Endothelial cell of umbilical vein (primary cell): ENCODE data around the gene ZPLD1. TPM values are rescaled to one million over a fixed set of nuclear protein-coding genes. Genes with fewer than 3 reads are reported as not detected.

Source experiments
- BruUV-seq: library from RNA; stranded (reverse); fragments of 400-500 nt; replicated peaks from 2 replicates; lab custom pipeline; 2021; lab: Mats Ljungman, UMichigan
- CTCF ChIA-PET: fragments of 300-600, 350-600 bp; sonication (Branson Sonifier 250); formaldehyde crosslinking; loops from one replicate; lab custom pipeline; 2021; ENCODE audit warnings: antibody characterized with exemption, inconsistent platforms; lab: Charles Lee
- POLR2A ChIA-PET: fragments of 300-600, 350-600 bp; sonication (Branson Sonifier 250); formaldehyde crosslinking; loops from one replicate; lab custom pipeline; 2021; ENCODE audit warnings: antibody characterized with exemption, inconsistent platforms; lab: Charles Lee
- DNase-seq: peaks from one replicate; pipeline ENCODE4 v3.0.0-alpha.2; 2011; ENCODE audit warnings: low read depth, low spot score
- FAIRE-seq: peaks from 2 replicates; lab custom pipeline; 2011; peaks lifted over from hg19 to GRCh38; lab: Jason Lieb, UNC
- H2AFZ ChIP-seq: 2 replicates; pipeline ENCODE4 v1.6.0; 2012; ENCODE audit warnings: low read depth, low read length, control low read depth, inconsistent platforms
- H3K27ac ChIP-seq: 2 replicates; pipeline ENCODE4 v1.5.1; 2011; ENCODE audit warnings: low read depth, mild to moderate bottlenecking, control low read depth, low read length, moderate library complexity; ENCODE audit not compliant: insufficient read depth
- H3K27me3 ChIP-seq, 2 experiments: 2 replicates each; pipeline versions ENCODE4 v1.6.0 to v1.6.1; 2011; ENCODE audit warnings: low read length in 2 of 2, mixed read lengths in 1 of 2; ENCODE audit not compliant: control insufficient read depth in 2 of 2, insufficient read depth in 2 of 2
- H3K36me3 ChIP-seq, 2 experiments: 2 replicates in 1 of 2; 3 replicates in 1 of 2; pipeline ENCODE4 v1.5.1; 2011; ENCODE audit warnings: low read length in 2 of 2, mild to moderate bottlenecking in 1 of 2, moderate library complexity in 1 of 2; ENCODE audit not compliant: control insufficient read depth in 2 of 2, insufficient read depth in 2 of 2; ENCODE audit errors: extremely low read depth in 1 of 2
- H3K4me1 ChIP-seq: 3 replicates; pipeline ENCODE4 v1.5.1; 2011; ENCODE audit warnings: mild to moderate bottlenecking, low read length; ENCODE audit not compliant: control insufficient read depth, insufficient read depth; ENCODE audit errors: extremely low read depth
- H3K4me2 ChIP-seq: 2 replicates; pipeline ENCODE4 v1.6.1; 2011; ENCODE audit warnings: low read length, control low read depth, mixed read lengths; ENCODE audit not compliant: insufficient read depth
- H3K4me3 ChIP-seq, 3 experiments: fragments of 200-600 bp in 1 of 3; sonication (generic), shearing (Covaris generic) in 1 of 3; replicated peaks in 1 of 3; 2 replicates each; pipeline ENCODE4 v1.5.1; 2011 to 2016; ENCODE audit warnings: control low read depth in 3 of 3, low read length in 3 of 3, mild to moderate bottlenecking in 2 of 3, inconsistent platforms in 1 of 3, low read depth in 1 of 3, moderate library complexity in 1 of 3; ENCODE audit not compliant: insufficient read depth in 1 of 3
- H3K79me2 ChIP-seq: 2 replicates; pipeline ENCODE4 v1.6.0; 2012; ENCODE audit warnings: low read length, inconsistent platforms; ENCODE audit not compliant: control insufficient read depth, insufficient read depth
- H3K9ac ChIP-seq: replicated peaks from 2 replicates; pipeline ENCODE3; 2011; ENCODE audit warnings: low read length, control low read depth; ENCODE audit not compliant: insufficient read depth; ENCODE audit errors: extremely low read depth
- H3K9me1 ChIP-seq: replicated peaks from 3 replicates; pipeline ENCODE4 v1.6.0; 2011; ENCODE audit warnings: mild to moderate bottlenecking, low read length; ENCODE audit not compliant: control insufficient read depth, insufficient read depth; ENCODE audit errors: extremely low read depth
- H3K9me3 ChIP-seq: replicated peaks from 2 replicates; pipeline ENCODE4 v1.5.1; 2012; ENCODE audit warnings: low read length, inconsistent platforms; ENCODE audit not compliant: control insufficient read depth, insufficient read depth
- H4K20me1 ChIP-seq: replicated peaks from 2 replicates; pipeline ENCODE3; 2011; ENCODE audit warnings: mild to moderate bottlenecking, low read length; ENCODE audit not compliant: control insufficient read depth, insufficient read depth; ENCODE audit errors: extremely low read depth
- EZH2 ChIP-seq: IDR thresholded peaks from 2 replicates; pipeline ENCODE4 v1.6.1; 2012; ENCODE audit warnings: borderline replicate concordance, low read depth, mild to moderate bottlenecking, moderate library complexity, low read length, inconsistent platforms; ENCODE audit not compliant: severe bottlenecking
- FOS ChIP-seq: IDR thresholded peaks from 2 replicates; pipeline ENCODE4 v1.6.1; 2011; ENCODE audit warnings: mild to moderate bottlenecking, low read length, moderate library complexity, borderline replicate concordance; ENCODE audit not compliant: insufficient read depth
- GATA2 ChIP-seq: IDR thresholded peaks from 2 replicates; pipeline ENCODE4 v1.7.0; 2011; ENCODE audit warnings: low read depth, mild to moderate bottlenecking, moderate library complexity, mixed read lengths, low read length; ENCODE audit not compliant: insufficient read length, insufficient read depth
- JUN ChIP-seq: IDR thresholded peaks from 2 replicates; pipeline ENCODE4 v1.6.1; 2011; ENCODE audit warnings: borderline replicate concordance, low read depth; ENCODE audit not compliant: insufficient read length, insufficient read depth
- MYC ChIP-seq: IDR thresholded peaks from one replicate; pipeline ENCODE4 v1.6.1; 2011; ENCODE audit warnings: mild to moderate bottlenecking, low read depth, low read length
- POLR2A ChIP-seq: IDR thresholded peaks from 2 replicates; pipeline ENCODE4 v1.6.1; 2012; ENCODE audit warnings: low read depth, mild to moderate bottlenecking, control low read depth, low read length
- POLR2AphosphoS5 ChIP-seq: IDR thresholded peaks from 2 replicates; pipeline ENCODE4 v1.6.1; 2012; ENCODE audit warnings: low read depth, mild to moderate bottlenecking, control low read depth, low read length, moderate library complexity; ENCODE audit not compliant: insufficient read depth
- dilution Hi-C: fragments of 300-500 bp; cut with MboI; formaldehyde crosslinking; loops from one replicate; pipeline ENCODE4 v1.15.0; 2019; ENCODE audit warnings: low sequenced_read_pairs; ENCODE audit not compliant: extremely low pct_ligation_motif_present
- intact Hi-C: fragments of 100-400 bp; cut with micrococcal nuclease; formaldehyde crosslinking; loops from one replicate; pipeline ENCODE4 v1.10.0; 2022
- polyA plus RNA-seq, 4 experiments: library from polyadenylated mRNA; depleted of rRNA in 3 of 4; stranded (reverse) in 3 of 4; unstranded in 1 of 4; fragments of >200 nt; gene quantifications; 2 replicates each; pipeline versions ENCODE4 v1.2.1 to v1.2.3, GENCODE V29; 2011 to 2012; ENCODE audit warnings: missing spikeins in 1 of 4
- total RNA-seq: library from RNA; stranded (reverse); gene quantifications from 2 replicates; pipeline ENCODE4 v1.2.3, GENCODE V29; 2021
- TF ChIP-seq, protein P1 (sequence below), 2 donors: IDR thresholded peaks; 1 replicate in 1 of 2; 2 replicates in 1 of 2; pipeline ENCODE4 v1.5.1; 2011; ENCODE audit warnings: low read length in 2 of 2, mild to moderate bottlenecking in 2 of 2, moderate library complexity in 2 of 2, control low read depth in 1 of 2, inconsistent platforms in 1 of 2, low read depth in 1 of 2; ENCODE audit not compliant: insufficient read depth in 1 of 2; ENCODE audit errors: extremely low read depth in 1 of 2
- TF ChIP-seq, protein P2 (sequence below): IDR thresholded peaks from 2 replicates; pipeline ENCODE4 v1.6.1; 2011; ENCODE audit not compliant: insufficient read depth, insufficient read length

ZPLD1 gene
- total and polyA plus RNA-seq, 2 donors (not counting 3 experiments of a cell fraction or from before 2014, with no cell fraction given) = not detected

DNA sequence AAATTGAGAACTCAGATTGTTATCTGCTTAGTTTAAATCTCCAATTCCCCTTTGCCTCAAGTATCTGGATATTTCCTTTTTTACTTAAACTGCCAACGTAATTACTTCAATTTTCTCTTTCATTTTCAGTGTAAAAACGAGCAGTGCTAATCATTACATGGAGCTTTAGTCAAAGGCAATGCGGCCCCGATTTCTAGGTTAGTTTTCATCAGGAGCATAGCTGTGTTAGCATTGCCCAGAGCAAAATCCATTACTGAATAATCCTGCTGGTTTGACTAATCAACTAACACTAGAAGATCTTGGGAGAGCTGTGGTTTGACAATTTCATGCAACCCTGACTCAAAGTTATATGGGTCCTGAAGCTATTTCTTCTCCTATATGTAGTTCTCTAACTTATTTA is 46.2 kb downstream of the ZPLD1 start:
- no peaks in the 10 kb centered on the region for H3K9me3 ChIP-seq
- no peak overlapping the region for H3K9ac ChIP-seq
- H2AFZ ChIP-seq = no peak overlapping the region
- no peaks in the 10 kb centered on the region for H3K79me2 ChIP-seq
- no TSS peak for BruUV-seq
- no peaks in the 10 kb centered on the region for H3K4me1 ChIP-seq
- no peaks in the 10 kb centered on the region for H3K9me1 ChIP-seq
- no peak for TF ChIP-seq POLR2AphosphoS5
- ChIA-PET CTCF (interaction anchor here (0.8 to 1.1 kb wide), 2 partner anchors 13 to 62 kb away, joined by 3 to 4 read pairs; no protein-coding TSS in a partner anchor), POLR2A (no interaction called here)
- no peaks in the 10 kb centered on the region for H3K36me3 ChIP-seq
- DNase-seq (no peak), FAIRE-seq (no peak)
- H3K4me3 ChIP-seq = no peak overlapping the region
- no peaks in the 10 kb centered on the region for H4K20me1 ChIP-seq
- H3K27ac ChIP-seq = no peak overlapping the region
- dilution Hi-C loops (no loop called here), intact Hi-C loops (no loop called here)
- no peak overlapping the region for H3K4me2 ChIP-seq
- peaks cover 3% of the 10 kb centered on the region in 2 experiments for H3K27me3 ChIP-seq

DNA sequence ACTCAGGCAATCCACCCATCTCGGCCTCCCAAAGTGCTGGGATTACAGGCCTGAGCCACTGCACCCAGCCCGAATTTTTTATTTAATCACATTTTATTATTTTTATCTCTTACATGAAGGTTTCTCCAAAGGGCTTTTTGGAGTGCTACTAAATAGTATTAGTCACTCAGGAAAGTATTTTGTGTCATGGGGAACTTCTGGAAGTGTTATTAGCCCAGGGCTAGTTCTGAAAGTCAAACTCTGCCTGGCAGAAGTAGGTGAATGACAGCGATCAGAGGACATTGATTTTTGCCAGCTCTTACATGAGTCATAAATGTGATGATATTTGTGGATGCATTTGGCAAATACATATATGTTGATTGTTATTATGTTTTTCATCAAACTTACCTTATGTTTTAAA is 48.7 kb downstream of the ZPLD1 start:
- no peak overlapping the region for H2AFZ ChIP-seq
- H3K9me3 ChIP-seq = no peaks in the 10 kb centered on the region
- BruUV-seq = no TSS peak
- H3K79me2 ChIP-seq = no peaks in the 10 kb centered on the region
- H3K4me2 ChIP-seq = no peak overlapping the region
- intact Hi-C loops = no loop called here
- FAIRE-seq (no peak), DNase-seq (no peak)
- CTCF ChIA-PET = no interaction called here
- no peaks in the 10 kb centered on the region for H3K4me1 ChIP-seq
- no peak overlapping the region for H3K27ac ChIP-seq
- dilution Hi-C loops = no loop called here
- no peaks in the 10 kb centered on the region for H4K20me1 ChIP-seq
- H3K9me1 ChIP-seq = no peaks in the 10 kb centered on the region
- H3K4me3 ChIP-seq = no peak overlapping the region
- no peak overlapping the region for H3K9ac ChIP-seq
- POLR2A ChIA-PET = no interaction called here
- TF ChIP-seq FOS (no peak), GATA2 (no peak), EZH2 (no peak), MYC (no peak), JUN (no peak), POLR2A (no peak), POLR2AphosphoS5 (no peak)
- TF ChIP-seq, protein P1, sequence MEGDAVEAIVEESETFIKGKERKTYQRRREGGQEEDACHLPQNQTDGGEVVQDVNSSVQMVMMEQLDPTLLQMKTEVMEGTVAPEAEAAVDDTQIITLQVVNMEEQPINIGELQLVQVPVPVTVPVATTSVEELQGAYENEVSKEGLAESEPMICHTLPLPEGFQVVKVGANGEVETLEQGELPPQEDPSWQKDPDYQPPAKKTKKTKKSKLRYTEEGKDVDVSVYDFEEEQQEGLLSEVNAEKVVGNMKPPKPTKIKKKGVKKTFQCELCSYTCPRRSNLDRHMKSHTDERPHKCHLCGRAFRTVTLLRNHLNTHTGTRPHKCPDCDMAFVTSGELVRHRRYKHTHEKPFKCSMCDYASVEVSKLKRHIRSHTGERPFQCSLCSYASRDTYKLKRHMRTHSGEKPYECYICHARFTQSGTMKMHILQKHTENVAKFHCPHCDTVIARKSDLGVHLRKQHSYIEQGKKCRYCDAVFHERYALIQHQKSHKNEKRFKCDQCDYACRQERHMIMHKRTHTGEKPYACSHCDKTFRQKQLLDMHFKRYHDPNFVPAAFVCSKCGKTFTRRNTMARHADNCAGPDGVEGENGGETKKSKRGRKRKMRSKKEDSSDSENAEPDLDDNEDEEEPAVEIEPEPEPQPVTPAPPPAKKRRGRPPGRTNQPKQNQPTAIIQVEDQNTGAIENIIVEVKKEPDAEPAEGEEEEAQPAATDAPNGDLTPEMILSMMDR (IDR thresholded peaks at IDR 0.05; ENCODE audit: extremely low read depth in 1 of 2, insufficient read depth in 1 of 2, low read depth in 1 of 2, low read length in 2 of 2) = no peak
- TF ChIP-seq, protein P2, sequence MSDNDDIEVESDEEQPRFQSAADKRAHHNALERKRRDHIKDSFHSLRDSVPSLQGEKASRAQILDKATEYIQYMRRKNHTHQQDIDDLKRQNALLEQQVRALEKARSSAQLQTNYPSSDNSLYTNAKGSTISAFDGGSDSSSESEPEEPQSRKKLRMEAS = no peak
- no peaks in the 10 kb centered on the region for H3K36me3 ChIP-seq
- peaks cover 3% of the 10 kb centered on the region in 2 experiments for H3K27me3 ChIP-seq
